GM15510 (cell line): Measurements from ENCODE around the gene KRT7.

Source experiments
- POLR2A ChIP-seq: IDR thresholded peaks from 3 replicates; pipeline ENCODE4 v1.6.1; 2011; ENCODE audit warnings: borderline replicate concordance; ENCODE audit not compliant: insufficient read length; ENCODE audit errors: extremely low read depth

Gene KRT7

DNA sequence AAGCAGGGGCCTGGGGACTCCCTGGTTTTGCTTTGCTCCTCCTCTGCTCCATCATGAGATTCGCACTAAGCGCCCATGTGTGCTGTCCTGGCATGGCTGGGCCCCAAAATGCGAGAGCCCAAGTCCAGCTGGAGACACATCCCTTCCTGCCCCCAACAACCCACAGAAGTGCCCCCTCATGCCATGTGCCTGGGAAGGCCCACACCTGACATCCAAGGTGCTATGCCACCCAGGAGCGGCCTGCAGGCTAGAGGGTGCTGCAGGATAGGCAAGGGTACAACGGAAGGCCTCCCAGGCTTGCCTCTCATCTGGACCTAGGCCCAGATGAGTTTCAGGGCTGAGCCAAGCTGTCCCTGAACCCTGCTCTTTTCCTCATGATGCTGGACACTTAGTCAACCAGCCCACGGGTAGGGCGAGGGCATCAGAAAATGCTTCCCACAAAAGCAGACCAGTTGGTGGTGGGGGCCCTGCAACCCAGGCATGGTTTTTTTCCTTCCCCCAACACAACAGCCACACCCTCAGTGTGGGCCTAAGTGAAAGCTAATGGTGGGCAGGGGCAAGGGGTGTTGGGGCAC lies 28.0 kb upstream of the KRT7 start:
- no peak for TF ChIP-seq POLR2A

DNA sequence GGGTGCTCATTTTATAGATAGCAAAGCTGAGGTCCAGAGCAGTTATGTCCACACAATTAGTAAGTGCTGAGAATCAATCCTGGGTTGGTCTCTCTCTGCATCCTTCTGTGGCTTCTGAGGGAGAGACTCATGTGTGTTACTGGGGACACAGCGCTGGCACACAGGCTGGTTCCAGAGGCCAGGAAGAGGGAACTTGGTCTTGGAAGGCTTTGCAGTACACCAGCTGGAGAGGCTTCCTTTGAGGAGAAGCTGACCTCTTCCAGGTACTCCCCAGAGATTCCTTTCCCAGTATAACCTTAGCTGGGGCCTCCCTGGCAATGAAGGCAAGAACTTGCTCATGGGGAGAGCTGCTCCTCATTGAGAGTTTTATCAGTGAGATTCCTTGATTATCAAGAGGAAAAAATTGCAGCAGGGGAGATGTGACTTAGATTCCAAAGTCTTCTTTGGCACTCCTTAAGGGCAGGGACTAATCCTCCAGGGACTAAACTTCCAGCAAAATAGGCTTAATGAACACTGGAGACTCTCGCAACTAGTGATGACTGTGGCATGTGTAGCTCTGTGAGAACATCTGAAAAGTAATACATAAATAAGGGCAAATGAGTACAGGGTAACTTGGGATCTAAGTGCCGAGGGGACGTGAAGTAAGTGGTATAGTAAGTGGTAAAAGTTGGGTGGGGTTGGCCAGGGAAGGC lies 27.3 kb upstream of the KRT7 start:
- TF ChIP-seq POLR2A, result no peak

DNA sequence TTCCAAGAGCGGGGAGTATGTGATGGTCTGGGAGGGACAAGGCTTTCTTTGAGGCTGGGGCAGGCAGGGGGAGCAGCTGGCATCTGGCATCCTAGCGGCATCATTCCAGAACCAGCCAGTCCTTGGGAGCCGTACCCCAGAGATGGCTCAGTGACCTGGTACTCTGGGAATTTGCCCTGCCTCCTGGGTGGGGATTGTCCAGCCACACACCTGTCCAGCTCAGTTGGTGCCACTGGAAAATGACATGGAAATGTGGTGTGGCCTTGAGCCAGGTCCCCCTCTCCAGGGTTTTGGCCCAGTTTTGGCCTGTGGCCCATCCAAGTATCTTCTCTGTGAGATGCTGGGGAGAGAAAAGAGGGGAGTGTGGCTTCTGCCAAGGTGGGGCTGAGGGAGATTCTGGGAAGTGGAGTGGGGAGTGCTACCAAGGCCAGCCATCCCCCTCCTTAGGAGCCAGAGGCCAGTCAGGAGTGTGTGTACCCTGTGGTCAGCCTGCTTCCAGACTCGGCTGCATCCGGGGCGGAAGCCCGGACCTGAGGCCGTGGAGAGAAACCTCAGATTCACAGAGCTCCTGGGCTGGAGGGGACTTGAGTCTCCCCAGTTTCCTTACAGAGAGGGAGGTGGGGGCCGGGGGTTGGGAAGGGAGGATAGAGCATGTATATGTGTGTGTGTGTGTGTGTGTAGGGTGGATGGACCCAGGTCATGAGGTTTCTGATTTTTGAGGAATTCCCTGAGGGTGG lies 26.6 kb upstream of the KRT7 start:
- no peak for TF ChIP-seq POLR2A

DNA sequence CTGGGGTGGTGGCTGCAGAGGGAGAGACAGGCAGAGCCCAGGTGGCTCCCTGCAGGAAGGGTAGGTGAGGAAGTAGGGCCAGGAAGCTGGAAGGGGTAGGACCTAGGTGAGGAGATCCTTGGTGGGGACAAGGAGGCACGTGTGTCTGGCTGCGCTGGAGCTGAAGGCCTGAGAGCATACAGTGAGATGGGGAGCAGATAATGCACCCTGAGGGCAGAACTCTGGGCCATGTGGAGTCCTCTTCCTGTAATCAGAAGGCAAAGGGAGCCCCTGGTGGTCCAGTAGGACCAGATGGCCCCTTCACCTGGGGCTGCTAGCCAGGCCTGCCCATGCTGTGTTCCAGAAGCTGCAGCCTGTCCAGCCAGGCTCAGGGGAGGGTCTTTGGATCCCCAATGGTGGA lies 25.9 kb upstream of the KRT7 start:
- no peak for TF ChIP-seq POLR2A

DNA sequence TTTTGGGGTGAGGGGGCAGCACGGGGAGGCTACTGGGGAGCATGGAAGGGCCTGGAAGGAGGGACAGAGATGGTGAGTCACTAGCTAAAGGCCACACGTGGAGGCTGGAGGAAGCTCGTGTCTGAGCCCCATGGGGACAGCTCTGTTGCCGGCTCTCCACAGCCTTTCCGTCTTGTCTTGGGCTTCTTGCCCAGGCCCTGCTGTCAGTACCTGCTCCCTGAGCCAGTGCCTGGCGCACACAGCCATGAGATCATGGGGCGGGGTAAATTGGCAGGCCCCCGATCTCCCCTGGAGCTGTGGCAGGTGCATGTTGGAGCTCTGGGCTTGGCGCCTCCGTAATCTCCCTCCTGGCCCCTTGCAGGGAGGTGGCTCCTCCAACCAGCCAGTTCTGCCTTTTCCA lies 25.1 kb upstream of the KRT7 start:
- TF ChIP-seq POLR2A, result no peak

DNA sequence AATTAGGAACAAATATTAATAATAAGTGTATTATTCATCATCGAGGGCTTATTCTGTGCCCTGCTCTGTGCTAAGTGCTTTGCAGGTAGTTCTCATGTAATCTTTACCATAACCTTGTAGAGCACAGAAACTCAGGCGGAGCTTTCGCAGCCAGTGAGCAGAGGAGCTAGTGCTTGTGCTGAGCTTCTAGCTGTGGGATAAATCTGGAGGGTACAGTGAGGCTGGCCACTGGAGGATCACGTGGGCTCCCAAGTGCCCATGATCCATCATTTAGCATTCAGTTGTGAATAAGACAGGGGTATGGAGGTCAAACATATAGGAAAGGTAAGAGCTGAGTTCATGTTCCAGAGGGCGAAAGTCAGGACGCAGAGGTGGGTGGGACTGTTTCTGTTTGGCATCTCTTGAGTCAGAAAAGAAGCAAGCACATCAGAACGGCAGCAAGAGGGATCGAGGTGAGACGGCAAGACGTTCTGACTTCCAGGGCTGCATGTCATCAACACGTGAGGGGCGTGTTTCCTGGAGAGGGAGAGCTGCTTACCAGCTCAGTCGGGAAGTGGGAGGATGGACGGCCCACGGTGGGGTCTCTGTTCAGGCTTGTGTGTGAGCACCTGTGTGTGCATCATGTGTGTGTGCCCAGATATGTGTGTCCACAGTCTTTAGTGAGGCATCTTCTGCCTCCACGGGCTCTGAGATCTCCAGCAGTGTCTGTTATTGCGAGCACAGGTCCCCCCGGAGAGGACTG lies 24.4 kb upstream of the KRT7 start:
- no peak for TF ChIP-seq POLR2A

DNA sequence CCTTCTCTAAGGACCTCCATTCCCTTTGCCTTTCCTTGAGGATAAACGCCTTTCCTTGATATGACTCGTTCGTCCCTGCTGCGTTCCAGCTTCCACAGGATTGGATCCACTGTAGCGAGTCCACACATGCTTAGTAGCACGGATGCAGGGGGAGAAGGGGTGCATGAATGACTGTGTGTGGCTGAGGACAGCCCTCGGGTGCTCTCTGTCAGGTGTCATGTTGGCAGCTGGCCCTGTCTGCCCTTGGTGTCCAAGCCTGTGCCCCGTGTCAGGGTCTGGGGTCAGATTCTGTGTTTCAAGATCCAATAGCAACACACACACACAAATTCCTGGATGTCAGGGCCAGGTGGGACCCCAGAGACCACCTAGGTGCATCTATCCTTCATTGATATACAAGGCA lies 23.7 kb upstream of the KRT7 start:
- no peak for TF ChIP-seq POLR2A

DNA sequence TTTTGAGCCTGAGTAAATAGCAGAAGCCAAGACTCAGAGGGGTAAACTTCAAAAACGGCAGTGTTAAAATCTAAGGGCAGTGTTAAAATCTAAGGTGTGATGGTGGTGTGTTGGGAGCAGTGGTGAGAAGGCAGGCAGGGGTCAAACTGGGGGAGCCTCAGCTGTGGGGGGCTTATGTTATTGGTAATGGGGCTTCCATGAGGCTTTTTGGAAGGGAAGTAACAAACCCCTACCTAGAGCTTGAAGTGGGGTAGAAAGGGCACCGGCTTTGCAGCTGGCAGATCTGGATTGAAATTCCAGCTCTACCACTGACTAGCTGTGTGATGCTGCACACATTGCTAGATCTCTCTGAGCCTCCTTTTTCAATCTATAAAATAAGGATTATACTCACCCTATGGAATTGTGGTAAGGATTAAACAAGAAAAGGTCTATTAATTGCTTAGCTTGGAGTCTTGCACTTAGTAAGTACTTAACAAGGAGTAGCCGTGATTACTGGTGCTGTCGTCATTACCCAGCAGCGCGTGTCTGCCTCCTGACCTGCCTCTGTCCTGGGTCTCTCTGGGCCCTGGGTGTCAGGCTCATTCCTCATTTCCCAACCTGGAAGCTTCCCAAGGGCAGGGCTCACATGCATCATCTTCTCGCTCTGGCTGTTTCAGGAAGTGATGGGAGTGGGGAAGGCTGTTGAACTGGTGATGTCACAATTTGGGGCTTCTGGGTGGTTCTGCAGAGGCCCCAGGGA lies 22.7 kb upstream of the KRT7 start:
- TF ChIP-seq POLR2A, result no peak

DNA sequence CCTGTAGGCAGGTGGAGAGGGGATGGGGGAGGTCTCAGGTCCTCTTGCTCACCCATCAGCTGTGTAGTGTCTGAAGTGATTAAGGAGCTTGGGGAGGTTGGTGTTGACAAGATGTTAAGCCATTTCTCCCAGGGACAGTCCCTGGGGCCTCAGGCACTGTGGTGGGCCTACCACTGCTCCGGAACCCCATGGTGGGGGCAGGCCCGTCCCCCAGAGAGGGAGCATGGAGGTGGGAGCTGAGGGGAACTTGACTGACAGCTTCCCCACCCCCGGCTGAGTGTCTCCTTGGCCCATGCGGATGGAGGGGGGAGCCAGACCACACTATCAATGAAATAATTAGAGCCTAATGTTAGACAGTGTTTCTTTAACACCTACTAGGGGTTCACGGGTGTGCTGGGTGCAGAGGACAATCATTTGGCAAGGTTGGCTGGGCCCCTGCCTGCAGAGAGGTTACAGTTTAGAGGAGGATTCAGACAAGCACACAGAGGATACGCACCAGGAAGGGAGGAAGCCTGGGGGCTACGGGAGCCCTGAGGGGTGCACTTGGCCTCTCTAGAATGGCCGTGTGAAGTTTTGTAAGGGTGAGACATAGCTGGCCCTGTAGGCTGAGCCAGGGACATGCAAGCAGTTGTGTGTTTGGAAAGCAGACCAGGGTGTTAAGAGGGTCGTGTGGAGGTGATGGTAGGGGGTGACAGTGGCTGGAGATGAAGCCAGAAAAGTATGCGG lies 22.0 kb upstream of the KRT7 start:
- TF ChIP-seq POLR2A, result no peak

DNA sequence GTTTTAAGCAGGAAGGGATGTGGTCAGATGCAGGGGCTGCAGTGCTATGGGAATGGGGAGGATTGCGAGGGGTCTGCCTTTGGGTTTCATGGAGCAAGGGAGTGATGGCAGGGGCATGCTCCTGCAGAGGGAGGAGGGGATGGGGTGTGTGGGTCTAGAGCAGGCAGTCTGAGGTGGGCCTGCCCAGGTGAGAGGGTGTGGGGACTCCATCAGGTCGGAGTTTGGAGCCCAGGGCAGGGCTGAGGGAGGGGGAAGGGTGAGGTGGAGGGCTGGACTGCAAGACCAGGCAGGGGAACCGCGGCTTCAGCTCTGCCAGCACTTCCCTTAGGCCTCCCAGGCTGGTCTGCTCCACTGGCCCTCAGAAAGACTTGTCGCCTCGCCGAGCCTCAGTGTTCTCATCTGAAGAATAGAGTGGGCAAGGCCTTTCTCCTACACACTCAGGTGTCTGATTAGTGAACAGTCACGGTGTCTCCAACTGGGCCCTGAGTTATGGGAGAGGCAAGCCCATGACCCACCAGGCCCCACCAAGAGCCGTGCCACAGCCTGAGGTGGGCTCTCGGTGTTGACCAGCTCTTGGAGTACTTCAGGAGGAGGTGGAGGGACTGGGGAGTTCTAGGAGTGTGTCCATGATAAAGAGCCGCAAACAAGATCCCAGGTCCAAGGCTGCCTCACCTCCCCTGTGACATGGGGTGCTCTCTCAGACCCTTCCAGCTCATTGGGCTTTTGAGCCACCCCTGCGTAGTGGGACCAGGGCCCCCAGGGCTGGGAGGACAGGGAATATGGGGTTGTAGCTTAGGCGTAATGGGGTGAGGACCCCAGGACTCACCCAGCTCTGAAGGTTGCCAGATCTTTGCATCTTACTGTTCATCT lies 21.1 kb upstream of the KRT7 start:
- no peak for TF ChIP-seq POLR2A

DNA sequence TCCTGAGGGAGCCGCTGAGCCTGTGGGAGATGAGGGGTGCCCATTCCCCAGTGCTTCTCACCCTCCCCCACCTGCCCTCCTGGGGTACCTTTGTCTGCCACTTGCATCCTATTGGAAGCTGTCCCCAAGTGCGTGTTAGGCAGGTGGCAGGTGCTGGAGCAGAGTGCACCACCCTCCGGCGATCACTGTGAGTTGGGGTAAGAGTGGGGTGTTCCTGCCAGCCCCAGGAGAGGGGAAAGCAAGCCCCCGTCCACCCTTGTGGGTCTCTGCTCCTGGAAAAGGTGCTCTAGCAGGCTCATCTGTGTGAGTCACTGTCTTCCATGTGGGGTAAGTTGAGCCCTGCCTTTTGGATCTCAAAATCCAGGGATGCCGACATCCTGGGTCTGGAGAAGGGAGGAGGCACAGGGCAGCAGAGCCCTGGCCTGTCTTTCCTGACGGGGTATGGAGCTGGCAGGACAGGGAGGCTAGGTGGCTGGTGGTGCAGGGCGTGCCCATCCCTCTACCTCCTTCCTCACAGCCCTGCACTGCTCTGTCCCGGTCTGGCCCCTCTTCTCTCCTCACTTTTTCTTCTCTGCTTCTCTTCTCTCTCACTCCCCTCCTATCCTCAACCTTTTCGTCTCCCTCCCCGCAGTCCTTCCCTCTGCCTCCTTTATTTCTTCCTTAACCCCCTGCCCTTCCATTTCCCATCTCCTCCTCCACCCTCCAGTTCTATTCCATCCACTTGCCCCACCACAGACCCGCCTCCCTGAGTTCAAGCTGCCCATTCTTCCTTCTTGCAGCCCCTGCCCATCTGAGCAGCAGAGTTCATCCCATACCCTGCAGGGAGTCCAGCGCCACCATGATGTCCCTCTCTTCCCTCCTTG lies 20.1 kb upstream of the KRT7 start:
- TF ChIP-seq POLR2A, result no peak
